K562 (cell line): ENCODE results near the gene NHLRC2. TPM values are rescaled to one million over a fixed set of nuclear protein-coding genes. Genes with fewer than 3 reads are reported as not detected.
A peak's percentile ranks its signal among the peaks of the same experiment; 100 is the strongest.

Experiments
- CREM ChIP-seq: IDR thresholded peaks from 2 replicates; pipeline ENCODE4 v1.6.1; 2014; ENCODE audit warnings: antibody characterized with exemption, low read depth
- MGA ChIP-seq: fragments of 450-650 bp; IDR thresholded peaks from 2 replicates; pipeline ENCODE4 v1.6.1; 2016; ENCODE audit warnings: mild to moderate bottlenecking, moderate library complexity
- PKNOX1 ChIP-seq: fragments of 450-650 bp; IDR thresholded peaks from 2 replicates; pipeline ENCODE4 v1.6.1; 2016
- PRDM10 ChIP-seq: fragments of 450-650 bp; IDR thresholded peaks from 2 replicates; pipeline ENCODE4 v1.6.1; 2018; ENCODE audit not compliant: partially characterized antibody
- SNIP1 ChIP-seq: fragments of 450-650 bp; IDR thresholded peaks from 2 replicates; pipeline ENCODE4 v1.7.1; 2017; ENCODE audit warnings: low read depth, mild to moderate bottlenecking
- SRSF1 ChIP-seq: fragments of 200-400 bp; formaldehyde crosslinking; IDR thresholded peaks from 2 replicates; pipeline ENCODE4 v1.6.1; 2017; ENCODE audit warnings: mild to moderate bottlenecking, low read depth, low read length, moderate library complexity
- ZNF23 ChIP-seq: fragments of 250-450 bp; sonication (Bioruptor Pico); IDR thresholded peaks from 2 replicates; pipeline ENCODE4 v1.4.0; 2020; ENCODE audit warnings: mild to moderate bottlenecking
- ZNF280B ChIP-seq: fragments of 250-450 bp; sonication (Bioruptor Pico); IDR thresholded peaks from 2 replicates; pipeline ENCODE4 v1.5.1; 2021; ENCODE audit warnings: mild to moderate bottlenecking
- polyA plus RNA-seq, 8 experiments: library from polyadenylated mRNA; depleted of rRNA in 4 of 8; stranded (reverse) in 5 of 8; unstranded in 3 of 8; fragments of >200 nt; fragmentation: Nextera tagmentation in 2 of 8; fragmentation: Illumina TruSeq in 1 of 8; extraction: Ambion mirVana in 2 of 8; extraction: Trizol in 1 of 8; gene quantifications; 2 replicates each; pipeline versions ENCODE4 v1.2.1 to v1.2.3, GENCODE V29; 2011 to 2014; ENCODE audit warnings: inconsistent platforms in 1 of 8, missing spikeins in 1 of 8
- total RNA-seq, 7 experiments: library from RNA; depleted of rRNA in 6 of 7; stranded (reverse); fragments of >200 nt in 6 of 7; fragmentation: Illumina TruSeq in 2 of 7; extraction: Trizol in 2 of 7; gene quantifications; 2 replicates each; pipeline versions ENCODE4 v1.2.1 to v1.2.3, GENCODE V29; 2011 to 2021; ENCODE audit warnings: low replicate concordance in 1 of 7

Gene NHLRC2
- total and polyA plus RNA-seq, 9 of the 15 experiments (the other 6 are each of a cell fraction or from before 2014, with no cell fraction given) = 1.5 to 22.4 (median 10.3) TPM

GRCh38 chr10:113960617-113961181 lies 106.2 kb downstream of the NHLRC2 start (continued):
- 0 out of 2 replicates have a peak, but pooled peaks have one; percentile 12 for TF ChIP-seq MGA
- no peak for TF ChIP-seq SRSF1
- no peak for TF ChIP-seq SNIP1
- no peak for TF ChIP-seq ZNF280B (CRISPR knock-in tag)
- peak; percentile 98 for TF ChIP-seq PRDM10
- no peak for TF ChIP-seq PKNOX1
- peak; percentile 50; the same call in 1 of the 2 replicates for TF ChIP-seq CREM
- no peak for TF ChIP-seq ZNF23
